SW480 (cell line): ENCODE results near the gene INHA.

Experiments used
- DNase-seq: peaks from one replicate; pipeline ENCODE4 v3.0.0-alpha.2; 2016; ENCODE audit warnings: low spot score

Gene INHA

GRCh38 chr2:219575566-219576504 lies 3.7 kb downstream of the INHA start:
- no peak for DNase-seq

GRCh38 chr2:219576505-219577388 lies 4.6 kb downstream of the INHA start:
- peak; percentile 81 for DNase-seq

- no peak for DNase-seq
Observed at GRCh38 chr2:219578811-219579613, 6.9 kb downstream of the INHA start.

- DNase-seq: no peak
Observed at GRCh38 chr2:219581346-219581745, 9.2 kb downstream of the INHA start.

- no peak for DNase-seq
Observed at GRCh38 chr2:219591091-219591490, 19.0 kb downstream of the INHA start.

GRCh38 chr2:219592736-219593135 lies 20.6 kb downstream of the INHA start:
- no peak for DNase-seq

GRCh38 chr2:219593154-219593553 lies 21.0 kb downstream of the INHA start:
- no peak for DNase-seq

- no peak for DNase-seq
Observed at GRCh38 chr2:219595256-219595655, 23.1 kb downstream of the INHA start.

- peak; percentile 42 for DNase-seq
Observed at GRCh38 chr2:219596954-219597551, 24.9 kb downstream of the INHA start.

- peak; percentile 96 for DNase-seq
Observed at GRCh38 chr2:219597552-219598307, 25.6 kb downstream of the INHA start, which contains the start of gene STK11IP. Gene STK11IP, plus strand, starts transcription at chr2:219597857. Its CDS starts 263 bp downstream, at chr2:219598120.

GRCh38 chr2:219598308-219599078 lies 26.4 kb downstream of the INHA start:
- DNase-seq: no peak

GRCh38 chr2:219603771-219604170 lies 31.7 kb downstream of the INHA start:
- no peak for DNase-seq

GRCh38 chr2:219605607-219605954 lies 33.5 kb downstream of the INHA start:
- DNase-seq: no peak

- DNase-seq: no peak
Observed at GRCh38 chr2:219607931-219608330, 35.8 kb downstream of the INHA start.

- DNase-seq: no peak
Observed at GRCh38 chr2:219608399-219608964, 36.4 kb downstream of the INHA start.

- no peak for DNase-seq
Observed at GRCh38 chr2:219609149-219609750, 37.1 kb downstream of the INHA start.

GRCh38 chr2:219611306-219611705 lies 39.2 kb downstream of the INHA start:
- DNase-seq: no peak

GRCh38 chr2:219611866-219612576 lies 39.9 kb downstream of the INHA start:
- DNase-seq: no peak
